Measurements from ENCODE around the gene PSMD4. TPM values are rescaled to one million over a fixed set of nuclear protein-coding genes. Genes with fewer than 3 reads are reported as not detected.

Gene PSMD4
- total and polyA plus RNA-seq, 8 donors, result 104 to 158 (median 149) TPM

DNA sequence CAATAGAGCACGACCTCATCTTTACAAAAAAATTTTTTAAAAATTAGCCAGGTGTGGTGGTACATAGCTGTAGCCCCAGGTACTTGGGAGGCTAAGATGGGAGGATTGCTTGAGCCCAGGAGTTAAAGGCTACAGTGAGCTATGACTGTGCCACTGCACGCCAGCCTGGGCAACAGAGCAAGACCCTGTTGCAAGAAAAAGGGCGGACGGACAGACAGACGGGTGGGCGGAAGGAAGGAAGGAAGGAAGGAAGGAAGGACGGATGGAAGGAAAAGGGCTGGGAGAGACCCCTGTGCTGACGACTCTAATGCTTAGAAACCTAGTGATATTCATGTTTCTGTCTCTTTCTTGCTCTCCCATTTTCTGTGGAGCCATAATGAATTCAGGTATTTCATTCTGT, 58.3 kb downstream of the PSMD4 start:
- Histone ChIP-seq H3K4me3 (no peak overlapping the region), H3K4me1 (peaks cover 23 to 54% of the 10 kb centered on the region in 2 donors), H3K9me3 (no peaks in the 10 kb centered on the region), H3K36me3 (peaks cover 0 to 90% of the 10 kb centered on the region in 2 donors), H3K27ac (peak overlapping the region; percentile 65 to 77), H3K27me3 (no peaks in the 10 kb centered on the region)
- TF ChIP-seq, protein P1, sequence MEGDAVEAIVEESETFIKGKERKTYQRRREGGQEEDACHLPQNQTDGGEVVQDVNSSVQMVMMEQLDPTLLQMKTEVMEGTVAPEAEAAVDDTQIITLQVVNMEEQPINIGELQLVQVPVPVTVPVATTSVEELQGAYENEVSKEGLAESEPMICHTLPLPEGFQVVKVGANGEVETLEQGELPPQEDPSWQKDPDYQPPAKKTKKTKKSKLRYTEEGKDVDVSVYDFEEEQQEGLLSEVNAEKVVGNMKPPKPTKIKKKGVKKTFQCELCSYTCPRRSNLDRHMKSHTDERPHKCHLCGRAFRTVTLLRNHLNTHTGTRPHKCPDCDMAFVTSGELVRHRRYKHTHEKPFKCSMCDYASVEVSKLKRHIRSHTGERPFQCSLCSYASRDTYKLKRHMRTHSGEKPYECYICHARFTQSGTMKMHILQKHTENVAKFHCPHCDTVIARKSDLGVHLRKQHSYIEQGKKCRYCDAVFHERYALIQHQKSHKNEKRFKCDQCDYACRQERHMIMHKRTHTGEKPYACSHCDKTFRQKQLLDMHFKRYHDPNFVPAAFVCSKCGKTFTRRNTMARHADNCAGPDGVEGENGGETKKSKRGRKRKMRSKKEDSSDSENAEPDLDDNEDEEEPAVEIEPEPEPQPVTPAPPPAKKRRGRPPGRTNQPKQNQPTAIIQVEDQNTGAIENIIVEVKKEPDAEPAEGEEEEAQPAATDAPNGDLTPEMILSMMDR (IDR thresholded peaks at IDR 0.05), result no peak
- intact Hi-C loops (cut with DNase I), result no loop called here
- DNase-seq (no peak), ATAC-seq (no peak)

DNA sequence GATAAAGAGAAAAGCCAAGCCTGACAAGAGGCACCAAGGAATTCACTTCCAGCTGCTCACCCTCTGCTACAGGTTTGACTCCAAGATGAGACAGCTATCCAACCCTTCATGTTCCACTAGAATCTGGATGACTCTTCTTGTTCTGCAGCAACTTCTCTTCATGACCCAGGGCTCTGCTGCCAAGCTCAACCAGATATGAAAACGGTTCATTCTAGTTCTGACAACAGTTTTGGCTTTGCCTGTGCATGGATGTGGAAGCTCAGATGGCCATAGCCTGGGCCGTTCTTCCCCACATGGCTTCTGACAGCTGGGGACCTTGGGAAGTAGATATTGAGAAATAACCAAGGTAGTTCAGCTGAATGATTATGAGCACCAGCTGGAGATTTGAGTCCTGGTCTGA, 59.0 kb downstream of the PSMD4 start:
- TF ChIP-seq, protein P1 (IDR thresholded peaks at IDR 0.05), result no peak
- Histone ChIP-seq H3K9me3 (no peaks in the 10 kb centered on the region), H3K27ac (no peak overlapping the region), H3K4me3 (no peak overlapping the region), H3K27me3 (no peaks in the 10 kb centered on the region), H3K36me3 (peaks cover 0 to 89% of the 10 kb centered on the region in 2 donors), H3K4me1 (peaks cover 23 to 54% of the 10 kb centered on the region in 2 donors)
- intact Hi-C loops (cut with DNase I), result no loop called here
- no peak for DNase-seq
- no peak for ATAC-seq

DNA sequence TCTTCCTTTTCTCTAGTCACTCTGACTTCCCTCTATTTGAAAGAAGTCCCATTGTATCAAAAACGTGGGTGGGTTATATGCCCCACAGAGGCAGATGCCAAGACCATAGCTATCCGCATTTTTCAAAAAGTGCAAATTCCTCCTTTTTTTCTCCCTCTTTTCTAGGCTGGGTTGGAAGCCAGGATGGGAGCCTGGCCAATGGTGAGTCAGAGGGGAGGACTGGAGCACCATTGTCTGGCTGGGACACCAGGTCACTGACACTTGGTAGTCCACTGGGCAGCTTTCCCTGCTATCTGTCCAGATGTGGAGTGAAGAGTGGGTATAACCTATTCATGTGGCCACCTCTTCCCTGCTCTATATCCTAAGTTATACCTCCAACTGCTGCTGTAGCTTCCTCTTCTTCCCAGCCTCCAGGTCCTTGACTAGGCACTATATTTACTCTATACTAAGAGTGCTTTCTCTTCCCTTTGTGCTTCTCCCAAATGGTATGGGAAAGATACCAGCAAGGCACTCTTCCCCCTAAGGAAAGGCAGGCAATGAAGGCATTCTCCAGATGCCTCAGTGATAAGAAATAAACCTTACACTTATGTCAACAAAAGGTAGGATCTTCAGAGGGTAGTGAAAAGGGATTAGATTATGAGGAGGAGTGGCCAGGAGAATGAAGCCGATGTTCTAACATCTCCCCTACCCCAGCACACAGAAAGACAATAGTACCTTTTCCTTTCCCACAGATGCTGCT, 59.8 kb downstream of the PSMD4 start:
- H3K27me3 ChIP-seq, result no peaks in the 10 kb centered on the region
- DNase-seq (peak in 2 of 4 donors; percentile 25 to 67), ATAC-seq (peak; percentile 44)
- H3K36me3 ChIP-seq, result peaks cover 0 to 88% of the 10 kb centered on the region in 2 donors
- H3K27ac ChIP-seq, result peak overlapping the region in 1 of 2 donors; percentile 41
- no peaks in the 10 kb centered on the region for H3K9me3 ChIP-seq
- no peak overlapping the region for H3K4me3 ChIP-seq
- peaks cover 23 to 54% of the 10 kb centered on the region in 2 donors for H3K4me1 ChIP-seq
- intact Hi-C loops (cut with DNase I), result no loop called here
- TF ChIP-seq, protein P1 (IDR thresholded peaks at IDR 0.05), result no peak

DNA sequence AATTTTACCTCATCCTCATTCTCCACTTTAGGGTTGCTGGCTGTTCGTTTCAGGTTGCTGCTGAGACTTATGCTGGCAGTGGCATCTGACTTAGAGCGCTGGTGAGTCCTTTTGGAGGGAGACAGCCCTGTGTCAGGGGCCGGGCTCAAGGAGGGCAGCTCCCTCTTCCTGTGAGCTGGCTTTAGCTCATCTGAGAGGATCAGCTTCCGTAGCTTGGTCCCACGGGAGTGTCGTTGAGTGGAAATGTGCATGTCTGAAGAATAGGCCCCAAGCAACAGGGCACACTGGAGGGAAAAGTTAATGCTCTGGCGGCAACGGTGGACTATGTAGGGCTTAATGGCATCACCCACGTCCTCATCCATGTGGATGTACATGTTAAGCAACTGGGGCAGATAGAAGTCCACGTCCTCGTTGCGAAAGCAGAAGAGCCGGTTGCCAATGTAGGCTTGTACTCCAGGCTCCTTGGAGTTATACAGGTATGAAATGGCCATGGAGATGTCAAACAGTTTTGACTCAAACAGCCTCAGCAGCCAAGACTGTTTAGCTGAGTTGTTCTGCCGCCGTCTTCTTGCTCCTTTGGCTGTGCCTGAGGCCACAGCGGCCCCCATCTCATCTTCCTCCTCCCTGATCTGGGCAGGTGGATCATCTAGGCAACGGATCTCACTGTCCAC, 61.2 kb downstream of the PSMD4 start:
- TF ChIP-seq, protein P1 (IDR thresholded peaks at IDR 0.05), result no peak
- Histone ChIP-seq H3K27ac (no peak overlapping the region), H3K4me3 (no peak overlapping the region), H3K4me1 (peaks cover 23 to 40% of the 10 kb centered on the region in 2 donors), H3K27me3 (no peaks in the 10 kb centered on the region), H3K36me3 (peaks cover 0 to 87% of the 10 kb centered on the region in 2 donors), H3K9me3 (no peaks in the 10 kb centered on the region)
- intact Hi-C loops (cut with DNase I), result no loop called here
- no peak for ATAC-seq
- no peak for DNase-seq

Other genes with a start within 250 kb of the PSMD4 start
- gene MINDY1, start 247.8 kb upstream of the PSMD4 start, total RNA-seq, result 10 to 100 TPM; 26.0 to 32.9 TPM
- 10 to 100 TPM; 42.4 to 53.8 (median 47.4) TPM for gene MINDY1, start 247.8 kb upstream of the PSMD4 start, polyA plus RNA-seq (ENCODE audit: insufficient read length in 6 of 6)
- 10 to 100 TPM; 15.1 to 18.1 TPM for gene PRUNE1, start 246.3 kb upstream of the PSMD4 start, total RNA-seq
- 10 to 100 TPM; 38.4 to 42.7 (median 38.8) TPM for gene PRUNE1, start 246.3 kb upstream of the PSMD4 start, polyA plus RNA-seq (ENCODE audit: insufficient read length in 6 of 6)
- 1 to 10 TPM; 3.5 to 5.9 TPM for gene BNIPL, start 218.1 kb upstream of the PSMD4 start, total RNA-seq
- gene BNIPL, start 218.1 kb upstream of the PSMD4 start, polyA plus RNA-seq (ENCODE audit: insufficient read length in 6 of 6), result 10 to 100 TPM in 2 of 6 donors, 1 to 10 TPM in 4; 5.2 to 11.6 (median 9.4) TPM
- 1 to 10 TPM; 3.9 to 6.1 TPM for gene C1orf56, start 207.0 kb upstream of the PSMD4 start, total RNA-seq
- gene C1orf56, start 207.0 kb upstream of the PSMD4 start, polyA plus RNA-seq (ENCODE audit: insufficient read length in 6 of 6), result 10 to 100 TPM in 3 of 6 donors, 1 to 10 TPM in 3; 8.6 to 11.2 (median 9.9) TPM
- 100 to 1,000 TPM; 104 to 125 TPM for gene CDC42SE1, start 195.1 kb upstream of the PSMD4 start, total RNA-seq
- gene CDC42SE1, start 195.1 kb upstream of the PSMD4 start, polyA plus RNA-seq (ENCODE audit: insufficient read length in 6 of 6), result 100 to 1,000 TPM in 5 of 6 donors, 10 to 100 TPM in 1; 99.1 to 133 (median 111) TPM
- 1 to 10 TPM; 1.7 to 2.9 TPM for gene MLLT11, start 194.3 kb upstream of the PSMD4 start, total RNA-seq
- 10 to 100 TPM; 20.1 to 23.0 (median 22.4) TPM for gene MLLT11, start 194.3 kb upstream of the PSMD4 start, polyA plus RNA-seq (ENCODE audit: insufficient read length in 6 of 6)
- 10 to 100 TPM; 11.3 to 12.7 TPM for gene GABPB2, start 184.0 kb upstream of the PSMD4 start, total RNA-seq
- gene GABPB2, start 184.0 kb upstream of the PSMD4 start, polyA plus RNA-seq (ENCODE audit: insufficient read length in 6 of 6), result 10 to 100 TPM; 10.6 to 13.5 (median 13.0) TPM
- gene SEMA6C, start 108.1 kb upstream of the PSMD4 start, total RNA-seq, result 1 to 10 TPM; 3.9 to 8.9 TPM
- gene SEMA6C, start 108.1 kb upstream of the PSMD4 start, polyA plus RNA-seq (ENCODE audit: insufficient read length in 6 of 6), result 10 to 100 TPM; 26.0 to 31.5 (median 27.7) TPM
- 10 to 100 TPM in 1 of 2 donors, 1 to 10 TPM in 1; 7.1 to 14.5 TPM for gene TNFAIP8L2, start 98.1 kb upstream of the PSMD4 start, total RNA-seq
- gene TNFAIP8L2, start 98.1 kb upstream of the PSMD4 start, polyA plus RNA-seq (ENCODE audit: insufficient read length in 6 of 6), result 1 to 10 TPM; 2.5 to 3.3 (median 2.8) TPM
- gene LYSMD1, start 88.8 kb upstream of the PSMD4 start, total RNA-seq, result 1 to 10 TPM; 5.8 to 8.7 TPM
- gene LYSMD1, start 88.8 kb upstream of the PSMD4 start, polyA plus RNA-seq (ENCODE audit: insufficient read length in 6 of 6), result 10 to 100 TPM; 15.3 to 20.4 (median 16.3) TPM
- 10 to 100 TPM; 29.7 to 35.0 TPM for gene SCNM1, start 88.6 kb upstream of the PSMD4 start, total RNA-seq
- gene SCNM1, start 88.6 kb upstream of the PSMD4 start, polyA plus RNA-seq (ENCODE audit: insufficient read length in 6 of 6), result 10 to 100 TPM; 37.9 to 42.4 (median 39.7) TPM
- under 1 TPM in 1 of 2 donors, not detected in 1; 0.97 TPM for gene TMOD4, start 78.8 kb upstream of the PSMD4 start, total RNA-seq
- 1 to 10 TPM; 1.2 to 2.4 (median 1.8) TPM for gene TMOD4, start 78.8 kb upstream of the PSMD4 start, polyA plus RNA-seq (ENCODE audit: insufficient read length in 6 of 6)
- 10 to 100 TPM; 40.5 to 41.3 TPM for gene VPS72, start 64.5 kb upstream of the PSMD4 start, total RNA-seq
- gene VPS72, start 64.5 kb upstream of the PSMD4 start, polyA plus RNA-seq (ENCODE audit: insufficient read length in 6 of 6), result 10 to 100 TPM; 60.1 to 65.1 (median 62.8) TPM
- gene PIP5K1A, start 56.2 kb upstream of the PSMD4 start, total RNA-seq, result 10 to 100 TPM; 51.2 to 55.6 TPM
- gene PIP5K1A, start 56.2 kb upstream of the PSMD4 start, polyA plus RNA-seq (ENCODE audit: insufficient read length in 6 of 6), result 10 to 100 TPM; 62.1 to 73.3 (median 68.3) TPM
- gene ZNF687, start 27.6 kb downstream of the PSMD4 start, total RNA-seq, result 10 to 100 TPM; 17.7 to 22.8 TPM
- 10 to 100 TPM; 15.1 to 21.6 (median 17.5) TPM for gene ZNF687, start 27.6 kb downstream of the PSMD4 start, polyA plus RNA-seq (ENCODE audit: insufficient read length in 6 of 6)
- gene PI4KB, start 72.7 kb downstream of the PSMD4 start, total RNA-seq, result 10 to 100 TPM; 54.8 to 71.3 TPM
- 10 to 100 TPM; 69.4 to 84.6 (median 78.3) TPM for gene PI4KB, start 72.7 kb downstream of the PSMD4 start, polyA plus RNA-seq (ENCODE audit: insufficient read length in 6 of 6)
- gene RFX5, start 92.5 kb downstream of the PSMD4 start, total RNA-seq, result 10 to 100 TPM; 37.1 to 63.3 TPM
- 10 to 100 TPM; 39.9 to 46.9 (median 43.7) TPM for gene RFX5, start 92.5 kb downstream of the PSMD4 start, polyA plus RNA-seq (ENCODE audit: insufficient read length in 6 of 6)
- gene SELENBP1, start 118.0 kb downstream of the PSMD4 start, total RNA-seq, result 100 to 1,000 TPM; 131 to 258 TPM
- gene SELENBP1, start 118.0 kb downstream of the PSMD4 start, polyA plus RNA-seq (ENCODE audit: insufficient read length in 6 of 6), result 100 to 1,000 TPM; 104 to 195 (median 143) TPM
- 100 to 1,000 TPM; 166 to 249 TPM for gene PSMB4, start 144.8 kb downstream of the PSMD4 start, total RNA-seq
- 100 to 1,000 TPM; 212 to 231 (median 219) TPM for gene PSMB4, start 144.8 kb downstream of the PSMD4 start, polyA plus RNA-seq (ENCODE audit: insufficient read length in 6 of 6)
- gene POGZ, start 204.8 kb downstream of the PSMD4 start, total RNA-seq, result 10 to 100 TPM; 65.6 to 73.4 TPM
- gene POGZ, start 204.8 kb downstream of the PSMD4 start, polyA plus RNA-seq (ENCODE audit: insufficient read length in 6 of 6), result 100 to 1,000 TPM; 114 to 160 (median 130) TPM

Data from left lung (tissue), 10 donors.